HG02938 (cell line): ENCODE results near the gene LIG1.
"Not testable (repeated sequence)": the region's sequence is repeated elsewhere in the genome, so short reads cannot be mapped to it uniquely, and the experiment has no call there.

Source experiments
- ATAC-seq: cut with Tn5 transposase; IDR thresholded peaks from one replicate; pipeline ENCODE4 v1.9.1; 2021; ENCODE audit warnings: mild to moderate bottlenecking, moderate library complexity; ENCODE audit not compliant: unreplicated experiment

The LIG1 gene

DNA sequence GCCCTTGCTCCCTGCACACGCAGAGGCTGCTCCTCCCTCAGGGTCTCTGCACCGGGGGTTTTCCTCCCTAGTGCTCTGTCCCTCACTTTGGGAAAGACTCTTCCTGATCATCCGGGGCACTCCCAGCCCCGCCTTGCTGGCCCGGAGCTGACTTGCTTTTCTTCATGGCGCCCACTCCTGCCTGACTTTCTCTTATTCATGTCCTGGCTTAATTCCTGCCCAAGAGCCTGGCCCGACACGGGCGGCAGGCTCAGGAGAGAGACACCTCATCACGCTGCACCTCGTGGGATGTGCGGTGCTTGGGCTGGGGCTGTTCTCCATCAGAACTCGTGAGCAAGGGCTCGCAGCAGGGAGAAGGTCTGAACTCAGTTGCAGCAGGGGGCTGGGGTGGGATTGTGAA, 47.7 kb downstream of the LIG1 start:
- no peak for ATAC-seq

DNA sequence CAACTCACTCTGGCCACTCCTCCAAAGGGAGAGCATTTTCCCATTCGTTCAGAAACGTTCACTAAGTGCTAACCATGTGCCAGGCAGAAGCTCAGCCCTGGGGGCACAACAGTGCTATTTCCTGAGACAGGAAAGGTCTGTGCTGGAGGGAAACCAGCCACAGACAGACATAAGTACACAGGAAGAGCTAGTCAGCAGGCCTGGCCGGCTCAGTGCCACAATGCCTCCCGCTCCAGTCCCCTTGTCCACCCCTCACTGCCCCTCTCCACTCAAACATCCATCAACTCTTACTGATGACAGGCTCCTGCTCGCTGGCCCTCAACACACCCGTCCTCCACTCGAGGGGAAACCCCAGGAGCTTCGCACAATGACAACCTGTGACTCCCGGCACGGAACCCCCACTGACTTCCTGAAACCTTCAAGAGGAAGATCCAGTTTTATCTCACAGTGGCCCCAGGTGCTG, 48.2 kb downstream of the LIG1 start:
- no peak for ATAC-seq

- no peak for ATAC-seq
Measured at GRCh38 chr19:48121066-48121465, 49.1 kb downstream of the LIG1 start.

DNA sequence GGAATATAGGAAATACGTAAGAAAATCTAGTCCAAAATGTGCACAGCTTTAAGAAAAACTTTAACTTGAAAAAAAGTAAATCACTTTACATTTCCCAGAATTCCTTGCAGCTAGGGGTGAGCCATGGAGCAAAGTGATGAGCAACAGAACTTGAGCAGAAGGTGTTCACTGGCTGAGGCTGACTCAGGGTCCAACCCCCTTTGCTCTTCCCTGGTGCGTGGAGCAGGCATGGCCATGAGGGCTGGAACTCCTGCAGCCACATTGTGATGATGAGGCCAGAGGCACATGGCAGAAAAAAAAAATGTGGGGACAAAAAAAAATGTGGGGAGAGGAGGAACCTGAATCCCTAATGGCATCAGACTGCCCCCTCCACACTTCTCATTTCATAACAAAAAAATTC, 49.6 kb downstream of the LIG1 start:
- no peak for ATAC-seq

- ATAC-seq, result no peak
Measured at GRCh38 chr19:48118131-48118517, 52.0 kb downstream of the LIG1 start.

DNA sequence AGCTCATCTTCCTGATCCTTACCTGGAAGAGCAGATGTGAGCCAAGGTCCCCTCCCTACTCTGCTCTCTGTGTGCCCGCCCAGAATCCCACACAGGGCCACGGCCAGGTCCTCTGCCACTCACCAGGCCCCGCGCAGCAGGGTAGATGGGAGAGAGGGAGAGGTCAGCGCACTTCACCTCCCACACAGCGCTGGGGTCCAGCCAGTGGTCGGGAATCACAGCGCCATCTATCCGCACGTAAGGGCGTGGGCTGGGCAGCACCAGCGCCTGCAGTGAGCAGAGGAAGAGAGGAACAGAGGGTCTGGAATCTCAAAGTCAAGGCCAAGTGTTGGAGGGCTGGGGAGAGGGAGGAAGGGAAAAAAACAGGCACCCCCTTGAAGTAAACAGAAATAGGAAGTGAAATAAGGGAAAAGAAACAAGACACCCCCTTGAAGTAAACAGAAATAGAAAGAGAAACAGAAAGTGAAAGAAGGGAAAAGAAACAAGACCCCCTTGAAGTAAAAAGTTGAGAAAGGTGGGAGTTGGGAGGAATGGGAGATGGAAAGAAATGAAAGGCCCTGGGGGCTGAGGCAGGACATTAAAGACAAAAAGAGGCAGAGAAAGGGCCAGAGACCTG, 52.5 kb downstream of the LIG1 start:
- no peak for ATAC-seq

- no peak for ATAC-seq
Measured at GRCh38 chr19:48113190-48113917, 56.8 kb downstream of the LIG1 start.

GRCh38 chr19:48111280-48111679, 58.9 kb downstream of the LIG1 start:
- ATAC-seq, result no peak

- no peak for ATAC-seq
Measured at GRCh38 chr19:48110350-48110966, 59.7 kb downstream of the LIG1 start, which contains the start of gene PLA2G4C. Gene PLA2G4C, minus strand, starts transcription at chr19:48110817. Its CDS starts 4,288 bp downstream, at chr19:48106529.

GRCh38 chr19:48108997-48109782, 61.0 kb downstream of the LIG1 start:
- no peak for ATAC-seq

DNA sequence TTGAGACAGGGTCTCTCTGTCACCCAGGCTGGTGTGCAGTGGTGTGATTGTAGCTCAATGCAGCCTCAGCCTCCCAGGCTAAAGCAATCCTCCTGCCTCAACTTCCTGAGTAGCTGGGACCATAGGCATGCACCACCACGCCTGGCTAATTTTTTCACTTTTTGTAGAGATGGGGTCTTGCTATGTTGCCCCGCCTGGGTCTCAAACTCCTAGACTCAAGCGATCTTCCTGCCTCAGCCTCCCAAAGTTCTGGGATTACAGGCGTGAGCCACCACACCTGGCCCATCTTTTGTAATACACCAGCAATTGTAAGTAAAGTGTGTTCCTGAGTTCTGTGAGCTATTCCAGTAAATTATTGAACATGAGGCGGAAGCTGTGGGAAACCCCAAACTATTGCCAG, 66.2 kb downstream of the LIG1 start:
- no peak for ATAC-seq

- no peak for ATAC-seq
Measured at GRCh38 chr19:48102870-48103751, 67.0 kb downstream of the LIG1 start.

DNA sequence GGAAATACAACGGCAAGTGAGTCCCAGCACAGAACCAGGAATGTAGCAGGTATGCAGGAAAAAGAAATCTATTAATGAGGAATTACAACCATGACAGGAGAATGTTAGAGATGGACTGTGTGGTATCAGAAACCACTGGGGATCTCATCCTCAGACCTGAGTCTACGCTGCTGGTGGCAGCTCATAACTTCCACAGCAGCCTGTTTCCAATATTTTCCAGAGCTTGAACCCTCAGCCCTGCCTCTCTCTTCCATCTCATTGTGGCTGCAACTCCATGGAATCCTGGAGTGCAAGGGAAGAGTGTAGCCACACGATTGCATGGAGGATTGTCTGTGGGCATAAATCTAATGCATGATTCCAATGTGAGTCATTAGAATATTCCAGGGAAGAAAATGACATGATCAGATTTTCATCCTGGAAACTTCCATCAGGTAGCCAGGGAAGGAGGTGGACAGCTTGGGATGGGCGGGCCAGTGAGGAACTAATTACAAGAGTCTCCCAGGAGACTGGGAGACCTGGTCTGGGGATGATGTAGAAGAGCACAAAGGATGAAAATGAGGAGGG, 74.5 kb downstream of the LIG1 start:
- no peak for ATAC-seq

DNA sequence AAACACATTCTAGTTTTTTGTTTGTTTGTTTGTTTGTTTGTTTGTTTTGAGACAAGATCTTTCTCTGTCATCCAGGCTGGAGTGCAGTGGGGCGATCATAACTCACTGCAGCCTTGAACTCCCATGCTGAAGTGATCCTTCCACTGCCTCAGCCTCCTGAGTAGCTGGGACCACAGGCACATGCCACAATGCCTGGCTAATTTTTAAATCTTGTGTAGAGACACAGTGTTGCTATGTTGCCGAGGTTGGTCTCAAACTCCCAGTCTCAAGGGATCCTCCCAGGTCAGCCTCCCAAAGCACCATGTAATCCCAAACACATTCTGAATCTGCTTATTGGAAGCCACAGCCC, 75.3 kb downstream of the LIG1 start:
- ATAC-seq, result no peak

DNA sequence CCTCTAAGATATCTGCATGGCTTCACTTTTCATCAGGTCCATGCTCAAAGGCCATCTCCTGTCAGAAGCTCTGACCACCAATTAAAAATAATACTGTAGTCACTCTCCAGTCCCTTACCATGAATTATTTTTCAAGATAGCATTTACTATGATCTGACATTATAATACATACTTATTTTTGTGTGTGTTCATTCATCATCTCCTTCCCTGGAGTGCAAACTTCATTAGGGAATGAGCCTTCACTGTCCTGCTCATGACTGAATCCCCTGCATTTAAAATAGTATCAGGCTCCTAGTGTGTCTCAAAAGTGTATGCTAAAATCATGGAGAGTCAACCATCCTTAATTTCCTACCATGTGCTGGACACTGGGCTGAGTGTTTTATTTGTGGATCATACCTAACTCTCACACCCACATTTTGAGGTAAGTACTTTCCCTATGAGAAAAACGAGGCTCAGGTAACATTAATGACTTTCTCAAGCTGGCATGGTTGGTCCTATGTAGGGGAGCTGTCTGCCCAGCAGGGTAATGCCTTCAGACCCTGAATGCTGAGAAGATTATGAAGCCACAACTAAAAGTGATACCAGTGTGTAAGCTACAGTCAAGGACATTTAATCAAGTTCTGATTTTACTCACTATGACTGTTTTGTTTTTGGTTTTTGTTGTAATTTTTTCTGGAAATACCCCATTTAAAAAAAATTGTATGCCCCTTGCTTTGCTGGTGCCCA, 75.9 kb downstream of the LIG1 start:
- ATAC-seq, result no peak

DNA sequence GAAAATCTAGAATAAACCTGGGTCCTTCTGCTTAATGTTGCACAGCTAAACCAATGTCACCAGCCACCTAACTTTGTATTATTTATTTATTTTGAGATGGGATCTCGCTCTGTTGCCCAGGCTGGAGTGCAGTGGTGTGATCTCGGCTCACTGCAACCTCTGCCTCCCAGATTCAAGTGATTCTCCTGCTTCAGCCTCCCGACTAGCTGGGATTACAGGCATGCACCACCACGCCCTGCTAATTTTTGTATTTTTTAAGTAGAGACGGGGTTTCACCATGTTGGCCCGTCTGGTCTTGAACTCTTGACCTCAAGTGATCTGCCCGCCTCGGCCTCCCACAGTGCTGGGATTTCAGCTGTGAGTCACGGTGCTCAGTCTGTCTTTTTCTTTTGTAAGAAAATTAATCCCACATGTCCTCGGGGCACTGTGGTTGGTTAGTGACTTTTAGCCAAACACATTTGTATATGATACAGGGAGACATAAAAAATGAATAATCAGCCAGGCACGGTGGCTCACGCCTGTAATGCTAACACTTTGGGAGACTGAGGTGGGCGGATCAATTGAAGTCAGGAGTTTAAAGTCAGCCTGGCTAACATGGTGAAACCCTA, 78.9 kb downstream of the LIG1 start:
- ATAC-seq, result not testable (repeated sequence)

DNA sequence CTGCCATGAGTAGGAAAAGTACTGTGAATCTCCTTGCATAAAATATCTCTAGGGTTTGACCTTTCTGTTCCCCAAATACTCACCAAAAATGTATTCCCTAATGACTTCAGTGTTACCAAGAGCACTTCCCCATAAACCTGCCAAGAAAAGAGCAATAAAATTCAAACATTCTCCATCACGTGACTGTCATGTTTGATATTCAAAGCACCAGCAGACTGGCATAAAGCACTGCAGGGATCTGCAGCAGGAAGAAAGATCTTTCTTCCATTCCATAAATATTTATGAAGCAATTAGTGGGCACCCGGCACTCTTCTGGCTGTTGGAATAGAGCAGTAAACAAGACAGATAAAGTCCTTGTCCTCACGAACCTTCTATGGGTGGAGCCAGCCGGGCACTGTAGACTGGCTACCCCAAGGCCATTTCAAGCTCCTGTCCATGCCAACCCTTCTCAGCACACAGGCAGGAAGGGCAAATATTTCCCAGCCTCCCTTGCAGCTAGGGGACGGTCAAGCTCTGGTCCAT, 79.8 kb downstream of the LIG1 start:
- no peak for ATAC-seq

DNA sequence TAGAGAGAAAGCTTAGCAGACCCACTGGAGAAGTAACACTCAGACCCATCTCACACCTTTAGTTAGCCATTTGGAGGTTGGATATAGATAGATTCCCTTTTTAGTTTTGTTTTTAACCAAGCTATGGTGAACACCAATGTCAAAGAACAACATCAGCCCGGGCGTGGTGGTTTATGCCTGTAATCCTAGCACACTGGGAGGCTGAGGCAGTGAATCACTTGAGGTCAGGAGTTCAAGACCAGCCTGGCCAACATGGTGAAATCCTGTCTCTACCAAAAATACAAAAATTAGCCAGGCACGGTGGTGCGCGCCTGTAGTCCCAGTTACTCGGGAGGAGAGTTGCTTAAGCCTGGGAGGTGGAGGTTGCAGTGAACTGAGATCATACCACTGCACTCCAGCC, 81.2 kb downstream of the LIG1 start:
- not testable (repeated sequence) for ATAC-seq
